GM23338 (cell line): ENCODE measurements around the gene SLC25A13. TPM values are rescaled to one million over a fixed set of nuclear protein-coding genes. Genes with fewer than 3 reads are reported as not detected.

Experiments
- ATAC-seq: fragments of 200-7000 bp; cut with Tn5 transposase; 3 replicates; pipeline ENCODE4 v1.9.1; 2020
- DNase-seq: peaks from one replicate; pipeline ENCODE4 v3.0.0-alpha.2; 2015; ENCODE audit warnings: low spot score
- H2AFZ ChIP-seq: fragments of 200-600 bp; sonication (generic); 2 replicates; pipeline ENCODE4 v1.8.0; 2016; ENCODE audit warnings: antibody characterized with exemption, mild to moderate bottlenecking, moderate library complexity
- H3F3A ChIP-seq: fragments of 200-600 bp; sonication (generic); replicated peaks from 2 replicates; pipeline ENCODE4 v1.8.0; 2017; ENCODE audit warnings: antibody characterized with exemption, mixed run types, low read depth
- H3K27ac ChIP-seq: fragments of 200-600 bp; sonication (generic); 2 replicates; pipeline ENCODE4 v1.6.1; 2016; ENCODE audit warnings: low read depth
- H3K27me3 ChIP-seq: fragments of 200-600 bp; sonication (generic); 2 replicates; pipeline ENCODE4 v1.8.0; 2016; ENCODE audit warnings: mild to moderate bottlenecking, mixed run types, moderate library complexity; ENCODE audit not compliant: insufficient read depth
- H3K36me3 ChIP-seq: fragments of 200-600 bp; sonication (generic); 2 replicates; pipeline ENCODE4 v1.8.0; 2016; ENCODE audit warnings: mild to moderate bottlenecking; ENCODE audit not compliant: insufficient read depth
- H3K4me1 ChIP-seq: fragments of 200-600 bp; sonication (generic); 2 replicates; pipeline ENCODE4 v1.8.0; 2016; ENCODE audit warnings: mild to moderate bottlenecking, moderate library complexity; ENCODE audit not compliant: insufficient read depth
- H3K4me2 ChIP-seq: fragments of 200-600 bp; sonication (generic); 2 replicates; pipeline ENCODE4 v1.7.1; 2017; ENCODE audit warnings: mixed run types
- H3K4me3 ChIP-seq: fragments of 200-600 bp; sonication (generic); 2 replicates; pipeline ENCODE4 v1.6.1; 2016; ENCODE audit warnings: mixed run types
- H3K79me2 ChIP-seq: fragments of 200-600 bp; sonication (generic); replicated peaks from 2 replicates; pipeline ENCODE4 v1.8.0; 2017; ENCODE audit warnings: mild to moderate bottlenecking; ENCODE audit not compliant: insufficient read depth
- H3K9me2 ChIP-seq: fragments of 200-600 bp; sonication (generic); 2 replicates; pipeline ENCODE4 v1.8.0; 2017; ENCODE audit not compliant: insufficient read depth
- H4K20me1 ChIP-seq: fragments of 200-600 bp; sonication (generic); replicated peaks from 2 replicates; pipeline ENCODE4 v1.8.0; 2017; ENCODE audit warnings: mild to moderate bottlenecking; ENCODE audit not compliant: insufficient read depth
- H3K27ac Mint-ChIP-seq: 2 replicates; pipeline ENCODE4 v1.8.0; 2020; ENCODE audit warnings: inconsistent platforms, mild to moderate bottlenecking, moderate library complexity, mixed read lengths
- H3K27me3 Mint-ChIP-seq: 3 replicates; pipeline ENCODE4 v1.8.0; 2022; ENCODE audit warnings: low read depth, mild to moderate bottlenecking, moderate library complexity, mixed read lengths, inconsistent platforms; ENCODE audit not compliant: insufficient read depth, poor library complexity
- H3K36me3 Mint-ChIP-seq: 3 replicates; pipeline ENCODE4 v1.8.0; 2021; ENCODE audit warnings: low read depth, mild to moderate bottlenecking, inconsistent platforms, moderate library complexity, mixed read lengths
- H3K4me1 Mint-ChIP-seq: 3 replicates; pipeline ENCODE4 v1.8.0; 2020; ENCODE audit warnings: mild to moderate bottlenecking, inconsistent platforms, mixed read lengths
- H3K4me3 Mint-ChIP-seq: 3 replicates; pipeline ENCODE4 v1.8.0; 2021; ENCODE audit warnings: moderate library complexity, mild to moderate bottlenecking, inconsistent platforms, mixed read lengths
- H3K9me3 Mint-ChIP-seq: 3 replicates; pipeline ENCODE4 v1.8.0; 2020; ENCODE audit warnings: moderate library complexity, mild to moderate bottlenecking, inconsistent platforms, mixed read lengths
- CREB1 ChIP-seq: fragments of 250-450 bp; sonication (Bioruptor Pico); IDR thresholded peaks from 2 replicates; pipeline ENCODE4 v1.5.0; 2020; ENCODE audit warnings: low read depth, mild to moderate bottlenecking, moderate library complexity
- ETS1 ChIP-seq: IDR thresholded peaks from 2 replicates; pipeline ENCODE4 v1.6.1; 2016; ENCODE audit warnings: antibody characterized with exemption
- EZH2 ChIP-seq: fragments of 200-600 bp; sonication (generic); IDR thresholded peaks from one replicate; pipeline ENCODE4 v1.8.0; 2017; ENCODE audit warnings: antibody characterized with exemption, mild to moderate bottlenecking, low read depth; ENCODE audit not compliant: unreplicated experiment
- EZH2phosphoT487 ChIP-seq: fragments of 200-600 bp; sonication (generic); IDR thresholded peaks from one replicate; pipeline ENCODE4 v1.8.1; 2018; ENCODE audit warnings: antibody characterized with exemption; ENCODE audit not compliant: unreplicated experiment
- NANOG ChIP-seq: IDR thresholded peaks from 2 replicates; pipeline ENCODE4 v1.6.1; 2016; ENCODE audit warnings: antibody characterized with exemption, borderline replicate concordance
- STAT1 ChIP-seq: IDR thresholded peaks from one replicate; pipeline ENCODE4 v1.6.1; 2016; ENCODE audit warnings: antibody characterized with exemption; ENCODE audit not compliant: unreplicated experiment
- ZNF114 ChIP-seq: fragments of 250-450 bp; sonication (Bioruptor Pico); IDR thresholded peaks from 2 replicates; pipeline ENCODE4 v1.5.0; 2020; ENCODE audit warnings: mild to moderate bottlenecking, moderate library complexity
- polyA plus RNA-seq: library from polyadenylated mRNA; unstranded; fragments of >200 nt; fragmentation: Nextera tagmentation; extraction: Ambion mirVana; gene quantifications from 2 replicates; pipeline ENCODE4 v1.2.1, GENCODE V29; 2016
- total RNA-seq: library from RNA; depleted of rRNA; stranded (reverse); fragments of >200 nt; shearing (Covaris generic); gene quantifications from 2 replicates; pipeline ENCODE4 v1.2.3, GENCODE V29; 2014
- TF ChIP-seq, protein P1 (sequence below), 2 experiments: fragments of 200-600 bp in 1 of 2; sonication (generic) in 1 of 2; conservative IDR thresholded peaks; 2 replicates each; pipeline versions ENCODE4 v1.5.1 to v1.6.1; 2016 to 2017; ENCODE audit warnings: antibody characterized with exemption in 2 of 2, low read depth in 2 of 2, mild to moderate bottlenecking in 2 of 2, moderate library complexity in 1 of 2

Gene SLC25A13
- total and polyA plus RNA-seq, 2 experiments from 2014 or later = 51.1 to 84.6 TPM

GRCh38 chr7:96187735-96188134, 134.2 kb downstream of the SLC25A13 start (continued):
- TF ChIP-seq EZH2phosphoT487 (no peak), ETS1 (no peak), EZH2 (no peak), STAT1 (no peak), CREB1 (CRISPR knock-in tag) (no peak), NANOG (no peak), ZNF114 (no peak)

GRCh38 chr7:96184783-96185182, 137.1 kb downstream of the SLC25A13 start:
- Mint-ChIP-seq H3K4me3 (no peak overlapping the region), H3K36me3 (peaks cover 22% of the 10 kb centered on the region), H3K27me3 (peaks cover 2% of the 10 kb centered on the region), H3K9me3 (no peaks in the 10 kb centered on the region), H3K27ac (no peak overlapping the region), H3K4me1 (peaks cover 30% of the 10 kb centered on the region; the same call in 2 of the 3 replicates)
- ATAC-seq (no peak), DNase-seq (no peak)
- H3K79me2 ChIP-seq = no peaks in the 10 kb centered on the region
- no peak overlapping the region for H2AFZ ChIP-seq
- H3K9me2 ChIP-seq = no peaks in the 10 kb centered on the region
- no peaks in the 10 kb centered on the region for H3K27me3 ChIP-seq
- H3K4me1 ChIP-seq = peaks cover 24% of the 10 kb centered on the region
- TF ChIP-seq ETS1 (no peak), EZH2phosphoT487 (no peak), STAT1 (no peak)
- no peak overlapping the region for H3K4me3 ChIP-seq
- peaks cover 5% of the 10 kb centered on the region; the same call in 1 of the 2 replicates for H4K20me1 ChIP-seq
- H3K36me3 ChIP-seq = no peaks in the 10 kb centered on the region
- no peaks in the 10 kb centered on the region for H3F3A ChIP-seq
- no peak overlapping the region for H3K27ac ChIP-seq
- H3K4me2 ChIP-seq = no peak overlapping the region

GRCh38 chr7:96183163-96183670, 138.7 kb downstream of the SLC25A13 start:
- no peak overlapping the region for H3K27ac ChIP-seq
- no peaks in the 10 kb centered on the region for H3K9me3 Mint-ChIP-seq
- no peak overlapping the region for H2AFZ ChIP-seq
- DNase-seq (no peak), ATAC-seq (peak; percentile 19; the same call in 1 of the 3 replicates)
- H3F3A ChIP-seq = no peaks in the 10 kb centered on the region
- H4K20me1 ChIP-seq = peaks cover 5% of the 10 kb centered on the region; the same call in 1 of the 2 replicates
- no peaks in the 10 kb centered on the region for H3K9me2 ChIP-seq
- H3K36me3 Mint-ChIP-seq = peaks cover 15% of the 10 kb centered on the region
- peaks cover 2% of the 10 kb centered on the region for H3K27me3 Mint-ChIP-seq
- H3K4me3 ChIP-seq = no peak overlapping the region
- H3K79me2 ChIP-seq = no peaks in the 10 kb centered on the region
- no peak overlapping the region for H3K4me2 ChIP-seq
- H3K4me1 ChIP-seq = peaks cover 24% of the 10 kb centered on the region
- peaks cover 38% of the 10 kb centered on the region; the same call in 2 of the 3 replicates for H3K4me1 Mint-ChIP-seq
- H3K36me3 ChIP-seq = no peaks in the 10 kb centered on the region
- H3K4me3 Mint-ChIP-seq = no peak overlapping the region
- TF ChIP-seq EZH2phosphoT487 (no peak), EZH2 (no peak), STAT1 (no peak), ETS1 (no peak)
- TF ChIP-seq, protein P1, sequence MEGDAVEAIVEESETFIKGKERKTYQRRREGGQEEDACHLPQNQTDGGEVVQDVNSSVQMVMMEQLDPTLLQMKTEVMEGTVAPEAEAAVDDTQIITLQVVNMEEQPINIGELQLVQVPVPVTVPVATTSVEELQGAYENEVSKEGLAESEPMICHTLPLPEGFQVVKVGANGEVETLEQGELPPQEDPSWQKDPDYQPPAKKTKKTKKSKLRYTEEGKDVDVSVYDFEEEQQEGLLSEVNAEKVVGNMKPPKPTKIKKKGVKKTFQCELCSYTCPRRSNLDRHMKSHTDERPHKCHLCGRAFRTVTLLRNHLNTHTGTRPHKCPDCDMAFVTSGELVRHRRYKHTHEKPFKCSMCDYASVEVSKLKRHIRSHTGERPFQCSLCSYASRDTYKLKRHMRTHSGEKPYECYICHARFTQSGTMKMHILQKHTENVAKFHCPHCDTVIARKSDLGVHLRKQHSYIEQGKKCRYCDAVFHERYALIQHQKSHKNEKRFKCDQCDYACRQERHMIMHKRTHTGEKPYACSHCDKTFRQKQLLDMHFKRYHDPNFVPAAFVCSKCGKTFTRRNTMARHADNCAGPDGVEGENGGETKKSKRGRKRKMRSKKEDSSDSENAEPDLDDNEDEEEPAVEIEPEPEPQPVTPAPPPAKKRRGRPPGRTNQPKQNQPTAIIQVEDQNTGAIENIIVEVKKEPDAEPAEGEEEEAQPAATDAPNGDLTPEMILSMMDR (conservative IDR thresholded peaks at IDR 0.05; ENCODE audit: low read depth in 2 of 2) = peak in 1 of 2 experiments; percentile 20; a peak in 1 of 4 replicates
- H3K27me3 ChIP-seq = no peaks in the 10 kb centered on the region
- H3K27ac Mint-ChIP-seq = no peak overlapping the region
